ENCODE results near the gene PRR15.
A peak's percentile ranks its signal among the peaks of the same experiment; 100 is the strongest.

PRR15 gene

DNA sequence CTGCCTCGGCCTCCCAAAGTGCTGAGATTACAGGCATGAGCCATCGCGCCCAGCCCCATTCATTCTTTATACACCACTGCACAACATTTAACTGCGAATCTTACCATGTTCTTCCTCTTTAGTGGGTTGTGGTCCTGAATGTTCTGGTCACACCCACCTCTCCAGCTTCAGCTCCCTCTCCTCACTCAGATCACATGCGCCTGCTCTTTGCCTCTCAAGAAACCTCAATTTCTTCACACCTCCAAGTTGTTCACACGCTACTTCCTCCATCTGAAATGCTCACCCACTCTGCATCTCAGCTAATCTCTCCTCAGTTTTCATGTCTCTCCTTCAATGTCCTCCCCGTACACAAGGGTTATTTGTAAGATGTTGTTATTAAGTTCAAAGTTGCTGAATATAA lies 2.4 kb upstream of the PRR15 start:
- DNase-seq (ENCODE audit: low read depth in 1 of 2, low spot score in 1 of 2): peak in 1 of 2 experiments; percentile 56
- H3K4me3 ChIP-seq (replicated peaks; ENCODE audit: insufficient read depth, low read length): no peak overlapping the region
- TF ChIP-seq, protein P1, sequence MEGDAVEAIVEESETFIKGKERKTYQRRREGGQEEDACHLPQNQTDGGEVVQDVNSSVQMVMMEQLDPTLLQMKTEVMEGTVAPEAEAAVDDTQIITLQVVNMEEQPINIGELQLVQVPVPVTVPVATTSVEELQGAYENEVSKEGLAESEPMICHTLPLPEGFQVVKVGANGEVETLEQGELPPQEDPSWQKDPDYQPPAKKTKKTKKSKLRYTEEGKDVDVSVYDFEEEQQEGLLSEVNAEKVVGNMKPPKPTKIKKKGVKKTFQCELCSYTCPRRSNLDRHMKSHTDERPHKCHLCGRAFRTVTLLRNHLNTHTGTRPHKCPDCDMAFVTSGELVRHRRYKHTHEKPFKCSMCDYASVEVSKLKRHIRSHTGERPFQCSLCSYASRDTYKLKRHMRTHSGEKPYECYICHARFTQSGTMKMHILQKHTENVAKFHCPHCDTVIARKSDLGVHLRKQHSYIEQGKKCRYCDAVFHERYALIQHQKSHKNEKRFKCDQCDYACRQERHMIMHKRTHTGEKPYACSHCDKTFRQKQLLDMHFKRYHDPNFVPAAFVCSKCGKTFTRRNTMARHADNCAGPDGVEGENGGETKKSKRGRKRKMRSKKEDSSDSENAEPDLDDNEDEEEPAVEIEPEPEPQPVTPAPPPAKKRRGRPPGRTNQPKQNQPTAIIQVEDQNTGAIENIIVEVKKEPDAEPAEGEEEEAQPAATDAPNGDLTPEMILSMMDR (IDR thresholded peaks at IDR 0.05; ENCODE audit: insufficient read depth, low read length): no peak
- TF ChIP-seq, protein P2, sequence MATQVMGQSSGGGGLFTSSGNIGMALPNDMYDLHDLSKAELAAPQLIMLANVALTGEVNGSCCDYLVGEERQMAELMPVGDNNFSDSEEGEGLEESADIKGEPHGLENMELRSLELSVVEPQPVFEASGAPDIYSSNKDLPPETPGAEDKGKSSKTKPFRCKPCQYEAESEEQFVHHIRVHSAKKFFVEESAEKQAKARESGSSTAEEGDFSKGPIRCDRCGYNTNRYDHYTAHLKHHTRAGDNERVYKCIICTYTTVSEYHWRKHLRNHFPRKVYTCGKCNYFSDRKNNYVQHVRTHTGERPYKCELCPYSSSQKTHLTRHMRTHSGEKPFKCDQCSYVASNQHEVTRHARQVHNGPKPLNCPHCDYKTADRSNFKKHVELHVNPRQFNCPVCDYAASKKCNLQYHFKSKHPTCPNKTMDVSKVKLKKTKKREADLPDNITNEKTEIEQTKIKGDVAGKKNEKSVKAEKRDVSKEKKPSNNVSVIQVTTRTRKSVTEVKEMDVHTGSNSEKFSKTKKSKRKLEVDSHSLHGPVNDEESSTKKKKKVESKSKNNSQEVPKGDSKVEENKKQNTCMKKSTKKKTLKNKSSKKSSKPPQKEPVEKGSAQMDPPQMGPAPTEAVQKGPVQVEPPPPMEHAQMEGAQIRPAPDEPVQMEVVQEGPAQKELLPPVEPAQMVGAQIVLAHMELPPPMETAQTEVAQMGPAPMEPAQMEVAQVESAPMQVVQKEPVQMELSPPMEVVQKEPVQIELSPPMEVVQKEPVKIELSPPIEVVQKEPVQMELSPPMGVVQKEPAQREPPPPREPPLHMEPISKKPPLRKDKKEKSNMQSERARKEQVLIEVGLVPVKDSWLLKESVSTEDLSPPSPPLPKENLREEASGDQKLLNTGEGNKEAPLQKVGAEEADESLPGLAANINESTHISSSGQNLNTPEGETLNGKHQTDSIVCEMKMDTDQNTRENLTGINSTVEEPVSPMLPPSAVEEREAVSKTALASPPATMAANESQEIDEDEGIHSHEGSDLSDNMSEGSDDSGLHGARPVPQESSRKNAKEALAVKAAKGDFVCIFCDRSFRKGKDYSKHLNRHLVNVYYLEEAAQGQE (IDR thresholded peaks at IDR 0.05; ENCODE audit: insufficient replicate concordance, low read depth): no peak
- no peak for TF ChIP-seq SPI1 (IDR thresholded peaks at IDR 0.05; ENCODE audit: borderline replicate concordance, low read depth)
- TF ChIP-seq POLR2AphosphoS5 (IDR thresholded peaks at IDR 0.05; ENCODE audit: low read depth): no peak
- TF ChIP-seq GABPA (IDR thresholded peaks at IDR 0.05; ENCODE audit: low read depth): no peak
- no peak overlapping the region for H3K27ac ChIP-seq (replicated peaks)
- peaks cover 40% of the 10 kb centered on the region for H3K27me3 ChIP-seq (ENCODE audit: insufficient read depth, poor library complexity, severe bottlenecking)

DNA sequence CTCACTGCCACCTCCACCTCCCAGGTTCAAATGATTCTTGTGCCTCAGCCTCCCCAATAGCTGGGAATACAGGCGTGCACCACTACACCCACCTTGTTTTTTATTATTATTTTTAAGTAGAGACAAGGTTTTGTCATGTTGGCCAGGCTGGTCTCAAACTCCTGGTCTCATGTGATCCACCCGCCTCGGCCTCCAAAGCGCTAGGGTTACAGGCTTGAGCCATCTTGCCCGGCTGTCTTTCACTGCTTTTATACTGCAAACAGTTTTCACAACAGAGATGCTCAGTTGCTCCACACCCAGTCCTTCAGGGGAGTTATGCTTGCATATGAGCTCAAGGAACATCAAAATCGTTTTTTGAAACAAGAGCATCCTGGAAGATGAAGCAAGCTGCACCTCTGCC lies 1.3 kb upstream of the PRR15 start:
- Histone ChIP-seq H3K27ac (replicated peaks) (no peak overlapping the region), H3K27me3 (ENCODE audit: insufficient read depth, poor library complexity, severe bottlenecking) (peaks cover 50% of the 10 kb centered on the region), H3K4me3 (replicated peaks; ENCODE audit: insufficient read depth, low read length) (no peak overlapping the region)
- no peak for DNase-seq (ENCODE audit: low read depth in 1 of 2, low spot score in 1 of 2)
- no peak for TF ChIP-seq GABPA (IDR thresholded peaks at IDR 0.05; ENCODE audit: low read depth)
- no peak for TF ChIP-seq POLR2AphosphoS5 (IDR thresholded peaks at IDR 0.05; ENCODE audit: low read depth)
- TF ChIP-seq, protein P1 (IDR thresholded peaks at IDR 0.05; ENCODE audit: insufficient read depth, low read length): no peak
- no peak for TF ChIP-seq SPI1 (IDR thresholded peaks at IDR 0.05; ENCODE audit: borderline replicate concordance, low read depth)
- TF ChIP-seq, protein P2 (IDR thresholded peaks at IDR 0.05; ENCODE audit: insufficient replicate concordance, low read depth): no peak

DNA sequence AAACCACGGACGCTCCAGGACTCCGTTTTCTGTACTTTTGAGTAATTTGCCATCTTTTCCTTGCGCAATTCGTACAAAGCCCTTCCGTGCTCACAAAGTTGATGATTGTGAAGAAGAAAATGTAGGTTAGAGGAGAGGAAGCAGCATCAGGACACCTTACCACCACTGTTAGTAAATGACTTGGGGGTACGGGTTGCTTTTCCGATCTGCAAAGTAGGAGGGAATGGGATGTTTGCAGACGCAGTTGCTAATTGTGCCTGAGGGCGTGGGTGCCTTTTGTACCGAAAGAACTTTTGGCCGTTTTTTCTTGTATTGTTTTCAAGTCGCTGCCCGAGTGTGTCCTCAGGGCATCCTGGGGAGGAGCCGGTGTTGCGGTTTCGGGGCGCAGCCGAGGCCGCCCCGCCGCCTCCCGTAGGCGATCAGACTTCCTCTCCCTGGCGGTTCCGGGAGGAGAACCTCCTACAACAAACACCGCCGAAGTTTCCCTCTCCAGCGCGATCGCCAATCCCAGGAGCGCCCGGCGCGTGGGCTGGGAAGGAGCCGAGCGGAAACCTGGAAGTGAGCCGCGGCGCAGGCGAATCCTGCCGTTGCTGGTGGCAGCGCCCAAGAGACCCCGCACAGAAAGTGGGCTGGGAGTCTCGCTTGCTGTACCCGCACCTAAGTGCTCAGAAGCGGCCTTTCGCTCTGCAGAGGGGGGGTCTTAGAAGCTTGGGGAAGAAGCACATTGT lies 1.0 kb downstream of the PRR15 start:
- peak; percentile 35 to 49 for DNase-seq (ENCODE audit: low read depth in 1 of 2, low spot score in 1 of 2)
- H3K4me3 ChIP-seq (replicated peaks; ENCODE audit: insufficient read depth, low read length): peak overlapping the region; percentile 47
- peaks cover 64% of the 10 kb centered on the region for H3K27me3 ChIP-seq (ENCODE audit: insufficient read depth, poor library complexity, severe bottlenecking)
- peak; percentile 80 for TF ChIP-seq SPI1 (IDR thresholded peaks at IDR 0.05; ENCODE audit: borderline replicate concordance, low read depth)
- no peak for TF ChIP-seq POLR2AphosphoS5 (IDR thresholded peaks at IDR 0.05; ENCODE audit: low read depth)
- no peak overlapping the region for H3K27ac ChIP-seq (replicated peaks)

DNA sequence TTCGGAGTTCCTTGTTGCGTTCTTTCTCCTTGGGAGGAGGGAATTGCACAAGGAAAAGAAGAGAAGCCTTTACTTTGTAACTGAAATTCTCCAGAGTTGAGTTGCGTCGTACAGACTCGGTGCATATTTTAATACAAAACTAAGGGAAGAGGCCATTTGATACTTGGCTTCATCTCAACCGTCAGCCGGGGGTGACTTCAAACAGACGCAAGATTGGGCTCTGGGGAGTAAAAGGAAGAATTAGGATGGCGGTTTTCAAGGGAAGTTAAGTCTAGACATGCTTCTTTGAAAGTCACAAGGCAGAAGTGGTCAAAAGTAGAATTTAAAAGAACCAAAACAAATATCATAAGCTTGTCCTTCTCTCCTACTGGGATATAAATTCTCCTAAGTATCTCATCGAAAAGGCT lies 1.6 kb downstream of the PRR15 start:
- H3K4me3 ChIP-seq (replicated peaks; ENCODE audit: insufficient read depth, low read length): peak overlapping the region; percentile 47
- TF ChIP-seq GABPA (IDR thresholded peaks at IDR 0.05; ENCODE audit: low read depth) (no peak), SPI1 (IDR thresholded peaks at IDR 0.05; ENCODE audit: borderline replicate concordance, low read depth) (no peak), POLR2AphosphoS5 (IDR thresholded peaks at IDR 0.05; ENCODE audit: low read depth) (no peak)
- TF ChIP-seq, protein P1 (IDR thresholded peaks at IDR 0.05; ENCODE audit: insufficient read depth, low read length): no peak
- TF ChIP-seq, protein P2 (IDR thresholded peaks at IDR 0.05; ENCODE audit: insufficient replicate concordance, low read depth): no peak
- no peak overlapping the region for H3K27ac ChIP-seq (replicated peaks)
- DNase-seq (ENCODE audit: low read depth in 1 of 2, low spot score in 1 of 2): peak in 1 of 2 experiments; percentile 13
- peaks cover 70% of the 10 kb centered on the region for H3K27me3 ChIP-seq (ENCODE audit: insufficient read depth, poor library complexity, severe bottlenecking)
